Trophoblast cell (in vitro differentiated cells and primary cell): ENCODE measurements around the gene SLC17A3.

Experiments used
- DNase-seq, 2 donors: peaks; one replicate each; pipeline ENCODE4 v3.0.0-alpha.2; 2016
- H2AFZ ChIP-seq: 2 replicates; pipeline ENCODE4 v1.6.1; 2013; ENCODE audit warnings: low read length, moderate library complexity, mild to moderate bottlenecking; ENCODE audit not compliant: insufficient read depth, poor library complexity
- H2AK5ac ChIP-seq: 2 replicates; pipeline ENCODE4 v1.6.1; 2013; ENCODE audit warnings: mild to moderate bottlenecking, low read length
- H2BK120ac ChIP-seq: 2 replicates; pipeline ENCODE4 v1.6.1; 2013; ENCODE audit warnings: low read length, mild to moderate bottlenecking, moderate library complexity; ENCODE audit not compliant: insufficient read depth, poor library complexity
- H2BK12ac ChIP-seq: 2 replicates; pipeline ENCODE4 v1.6.1; 2013; ENCODE audit warnings: mild to moderate bottlenecking, low read length, moderate library complexity
- H2BK5ac ChIP-seq: 2 replicates; pipeline ENCODE4 v1.6.1; 2013; ENCODE audit warnings: low read length, low read depth, moderate library complexity, mild to moderate bottlenecking; ENCODE audit not compliant: poor library complexity
- H3K14ac ChIP-seq: 2 replicates; pipeline ENCODE4 v1.6.1; 2013; ENCODE audit warnings: mild to moderate bottlenecking, low read length
- H3K18ac ChIP-seq: 2 replicates; pipeline ENCODE4 v1.6.1; 2013; ENCODE audit warnings: mild to moderate bottlenecking, low read length
- H3K23ac ChIP-seq: 2 replicates; pipeline ENCODE4 v1.6.1; 2013; ENCODE audit warnings: low read length
- H3K27ac ChIP-seq: 2 replicates; pipeline ENCODE4 v1.5.1; 2013; ENCODE audit warnings: low read depth, mild to moderate bottlenecking, inconsistent platforms, low read length, moderate library complexity
- H3K27me3 ChIP-seq: 2 replicates; pipeline ENCODE4 v1.6.1; 2013; ENCODE audit warnings: inconsistent platforms, mild to moderate bottlenecking, low read length, moderate library complexity; ENCODE audit not compliant: insufficient read depth
- H3K36me3 ChIP-seq, 2 experiments: 1 replicate in 1 of 2; 2 replicates in 1 of 2; pipeline ENCODE4 v1.6.1; 2013; ENCODE audit warnings: low read length in 2 of 2, mild to moderate bottlenecking in 2 of 2, moderate library complexity in 1 of 2; ENCODE audit not compliant: insufficient read depth in 2 of 2, control insufficient read depth in 1 of 2
- H3K4ac ChIP-seq: 2 replicates; pipeline ENCODE4 v1.6.1; 2013; ENCODE audit warnings: low read depth, mild to moderate bottlenecking, low read length, moderate library complexity
- H3K4me1 ChIP-seq, 2 experiments: 1 replicate in 1 of 2; 2 replicates in 1 of 2; pipeline ENCODE4 v1.6.1; 2013; ENCODE audit warnings: low read length in 2 of 2, mild to moderate bottlenecking in 2 of 2, moderate library complexity in 1 of 2; ENCODE audit not compliant: insufficient read depth in 2 of 2, control insufficient read depth in 1 of 2
- H3K4me2 ChIP-seq: 2 replicates; pipeline ENCODE4 v1.6.1; 2013; ENCODE audit warnings: inconsistent platforms, mild to moderate bottlenecking, low read length, moderate library complexity
- H3K4me3 ChIP-seq: 2 replicates; pipeline ENCODE4 v1.5.1; 2013; ENCODE audit warnings: mild to moderate bottlenecking, low read depth, low read length, inconsistent platforms
- H3K79me1 ChIP-seq: one replicate; pipeline ENCODE4 v1.6.1; 2013; ENCODE audit warnings: low read length
- H3K79me2 ChIP-seq: 2 replicates; pipeline ENCODE4 v1.6.1; 2013; ENCODE audit warnings: low read length, mild to moderate bottlenecking; ENCODE audit not compliant: control insufficient read depth, insufficient read depth, poor library complexity
- H3K9ac ChIP-seq: 2 replicates; pipeline ENCODE4 v1.6.1; 2013; ENCODE audit warnings: mild to moderate bottlenecking, low read length
- H3K9me3 ChIP-seq: 2 replicates; pipeline ENCODE4 v1.6.1; 2013; ENCODE audit warnings: low read depth, mild to moderate bottlenecking, control low read depth, inconsistent platforms, low read length; ENCODE audit not compliant: insufficient read depth
- H4K12ac ChIP-seq: 2 replicates; pipeline ENCODE4 v1.6.1; 2013; ENCODE audit warnings: low read depth, mild to moderate bottlenecking, low read length, moderate library complexity
- H4K8ac ChIP-seq: 2 replicates; pipeline ENCODE4 v1.6.1; 2013; ENCODE audit warnings: low read depth, mild to moderate bottlenecking, low read length, moderate library complexity
- H4K91ac ChIP-seq: one replicate; pipeline ENCODE4 v1.6.1; 2013; ENCODE audit warnings: low read depth, mild to moderate bottlenecking, low read length, moderate library complexity
- WGBS: extraction: QIAGEN DNeasy Blood & Tissue Kit; methylation state at CpG from one replicate; pipeline ENCODE4 v1.1.7; 2013; ENCODE audit warnings: missing lambda C conversion rate; ENCODE audit not compliant: insufficient read length, insufficient coverage; ENCODE audit errors: extremely low coverage; 5-methylcytosine and 5-hydroxymethylcytosine counted together

Gene SLC17A3

DNA sequence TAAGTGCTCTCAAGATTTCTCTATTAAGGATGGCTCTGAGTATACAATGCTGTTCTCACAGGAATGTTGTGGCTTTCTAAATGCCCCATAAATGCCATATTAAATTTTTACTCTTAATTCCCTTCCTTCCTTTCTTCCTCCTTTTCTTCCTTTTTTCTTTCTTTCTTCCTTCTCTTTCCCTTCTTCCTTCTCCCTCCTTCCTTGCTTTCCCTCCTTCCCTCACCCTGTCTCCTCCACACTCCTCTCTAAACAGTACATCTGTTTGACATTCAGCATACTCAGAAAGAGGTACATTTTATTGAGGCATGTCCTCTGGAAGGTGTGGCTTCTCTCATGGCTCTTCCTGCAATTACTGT lies 41.8 kb downstream of the SLC17A3 start:
- no peak overlapping the region for H3K9ac ChIP-seq

DNA sequence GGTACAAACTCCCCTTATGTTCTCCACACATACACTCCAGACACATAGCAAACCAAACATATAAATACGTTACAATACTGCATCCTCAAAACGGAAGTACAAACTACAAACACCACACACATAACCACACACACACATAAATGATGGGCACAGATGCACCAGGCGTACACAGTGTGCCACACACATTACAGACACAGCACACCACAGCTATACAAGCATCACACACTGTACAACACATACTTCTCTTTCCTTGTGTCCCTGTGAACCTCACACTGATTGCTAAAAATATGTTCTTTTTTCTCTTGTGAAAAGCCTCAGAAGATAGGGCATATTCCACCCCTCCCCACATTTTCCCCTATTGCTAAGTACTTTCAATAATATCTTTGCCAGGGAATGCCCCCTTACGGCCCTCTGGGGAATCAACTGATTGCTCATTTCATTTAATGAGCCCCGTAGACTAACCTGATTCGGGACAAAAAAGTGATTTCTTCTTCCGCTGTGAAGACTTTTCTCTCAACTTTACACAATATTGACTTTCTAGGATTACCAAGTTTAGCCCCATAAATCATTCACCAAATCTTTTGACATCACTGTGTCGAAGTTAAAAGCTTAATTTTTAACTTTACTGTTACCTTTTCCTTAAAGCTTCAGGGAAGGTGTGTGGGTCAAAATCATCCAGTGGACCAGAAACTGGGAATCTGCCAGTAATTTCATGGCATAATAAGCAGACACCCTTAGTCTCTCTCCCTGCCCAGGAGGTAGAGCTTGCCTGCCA lies 42.3 kb downstream of the SLC17A3 start, which contains the start of gene SLC17A1:
TSS of gene SLC17A1 (minus strand) at position 521 of the 775 bp plus-strand sequence. CDS start 1,495 bp downstream, outside the sequence.
- H3K4me1 ChIP-seq = no peaks in the 10 kb centered on the region
- no peak within 1 kb of the TSS for H3K4me2 ChIP-seq
- no peak within 1 kb of the TSS for H2BK12ac ChIP-seq
- H3K4me3 ChIP-seq = no peak within 1 kb of the TSS
- no peaks in the 10 kb centered on the region for H3K27me3 ChIP-seq
- H3K14ac ChIP-seq = no peak within 1 kb of the TSS
- no peak within 1 kb of the TSS for H2AFZ ChIP-seq
- H3K23ac ChIP-seq = no peak within 1 kb of the TSS
- H3K79me1 ChIP-seq = no peaks in the 10 kb centered on the region
- no peak within 1 kb of the TSS for H3K9ac ChIP-seq
- H2AK5ac ChIP-seq = no peak within 1 kb of the TSS
- no peak for DNase-seq
- H2BK120ac ChIP-seq = no peak within 1 kb of the TSS
- no peak within 1 kb of the TSS for H3K18ac ChIP-seq
- 100% methylated on average over 2 of the region's 8 CpGs for WGBS
- no peak within 1 kb of the TSS for H4K12ac ChIP-seq
- H3K79me2 ChIP-seq = no peaks in the 10 kb centered on the region
- no peaks in the 10 kb centered on the region for H3K36me3 ChIP-seq
- H3K27ac ChIP-seq = no peak within 1 kb of the TSS
- H3K4ac ChIP-seq = no peak within 1 kb of the TSS
- H4K91ac ChIP-seq = no peak within 1 kb of the TSS
- H3K9me3 ChIP-seq = no peaks in the 10 kb centered on the region
- H4K8ac ChIP-seq = no peak within 1 kb of the TSS
- no peak within 1 kb of the TSS for H2BK5ac ChIP-seq

More for the DNA sequence above, 41.8 kb downstream of the SLC17A3 start:
- Histone ChIP-seq H2BK12ac (no peak overlapping the region), H2BK120ac (no peak overlapping the region), H3K27ac (no peak overlapping the region), H3K9me3 (no peaks in the 10 kb centered on the region), H4K12ac (no peak overlapping the region), H3K4me2 (no peak overlapping the region), H3K79me2 (no peaks in the 10 kb centered on the region), H3K14ac (no peak overlapping the region), H2AK5ac (no peak overlapping the region), H2AFZ (no peak overlapping the region), H3K23ac (no peak overlapping the region), H3K79me1 (no peaks in the 10 kb centered on the region), H3K4me1 (no peaks in the 10 kb centered on the region), H2BK5ac (no peak overlapping the region), H3K4ac (no peak overlapping the region), H3K4me3 (no peak overlapping the region), H3K36me3 (no peaks in the 10 kb centered on the region), H4K91ac (no peak overlapping the region), H3K18ac (no peak overlapping the region), H3K27me3 (no peaks in the 10 kb centered on the region), H4K8ac (no peak overlapping the region)
- DNase-seq = no peak

GRCh38 chr6:25830458-25830857 lies 43.6 kb downstream of the SLC17A3 start:
- Histone ChIP-seq H2BK5ac (no peak overlapping the region), H3K23ac (no peak overlapping the region), H3K9me3 (no peaks in the 10 kb centered on the region), H3K36me3 (no peaks in the 10 kb centered on the region), H2BK120ac (no peak overlapping the region), H3K4me1 (no peaks in the 10 kb centered on the region), H3K79me1 (no peaks in the 10 kb centered on the region), H3K4ac (no peak overlapping the region), H4K8ac (no peak overlapping the region), H2AFZ (no peak overlapping the region), H2AK5ac (no peak overlapping the region), H3K9ac (no peak overlapping the region), H3K27ac (no peak overlapping the region), H3K4me3 (no peak overlapping the region), H3K79me2 (no peaks in the 10 kb centered on the region), H4K12ac (no peak overlapping the region), H3K4me2 (no peak overlapping the region), H4K91ac (no peak overlapping the region), H3K14ac (no peak overlapping the region), H2BK12ac (no peak overlapping the region), H3K27me3 (no peaks in the 10 kb centered on the region), H3K18ac (no peak overlapping the region)
- no CpG with 5 or more reads among the region's 4 CpGs for WGBS
- DNase-seq = no peak

DNA sequence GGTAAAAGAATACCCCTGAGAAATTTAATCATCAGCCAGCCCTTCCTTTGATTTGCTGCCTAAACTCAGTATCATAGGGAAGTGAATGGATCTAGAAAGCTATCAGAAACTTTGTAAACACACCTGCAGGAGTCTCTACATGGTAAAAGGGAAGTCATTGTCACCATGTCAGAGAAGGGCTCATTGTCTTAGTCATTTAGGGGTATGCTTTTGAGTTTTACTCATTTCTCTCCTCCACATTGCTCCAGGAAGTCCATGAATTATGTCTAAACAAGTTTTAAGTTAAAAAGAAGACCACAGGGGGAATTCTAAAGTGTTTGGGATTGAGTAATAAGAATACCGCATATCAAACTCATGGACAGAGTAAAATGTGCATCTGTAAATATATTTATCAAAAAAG lies 44.7 kb downstream of the SLC17A3 start:
- no peaks in the 10 kb centered on the region for H3K9me3 ChIP-seq
- no peak overlapping the region for H3K4me3 ChIP-seq
- H3K9ac ChIP-seq = no peak overlapping the region
- no peak overlapping the region for H3K23ac ChIP-seq
- no peaks in the 10 kb centered on the region for H3K79me1 ChIP-seq
- no peak overlapping the region for H4K8ac ChIP-seq
- H3K27me3 ChIP-seq = no peaks in the 10 kb centered on the region
- H3K4me2 ChIP-seq = no peak overlapping the region
- no peak overlapping the region for H4K12ac ChIP-seq
- H2BK120ac ChIP-seq = no peak overlapping the region
- H3K4ac ChIP-seq = no peak overlapping the region
- H4K91ac ChIP-seq = no peak overlapping the region
- no peak overlapping the region for H2AFZ ChIP-seq
- no peak overlapping the region for H3K18ac ChIP-seq
- no peaks in the 10 kb centered on the region for H3K79me2 ChIP-seq
- no peaks in the 10 kb centered on the region for H3K36me3 ChIP-seq
- no peak overlapping the region for H2AK5ac ChIP-seq
- DNase-seq = no peak
- H3K14ac ChIP-seq = no peak overlapping the region
- H3K27ac ChIP-seq = no peak overlapping the region
- no peak overlapping the region for H2BK12ac ChIP-seq
- H3K4me1 ChIP-seq = no peaks in the 10 kb centered on the region
- H2BK5ac ChIP-seq = no peak overlapping the region
- WGBS = no CpG with 5 or more reads among the region's 1 CpG
